ENCODE measurements around the gene XPR1. TPM values are rescaled to one million over a fixed set of nuclear protein-coding genes. Genes with fewer than 3 reads are reported as not detected.

Gene XPR1
- total and polyA plus RNA-seq, 2 of the 8 experiments (the other 6 are each of a cell fraction or from before 2014, with no cell fraction given) = 28.6 to 43.9 TPM

DNA sequence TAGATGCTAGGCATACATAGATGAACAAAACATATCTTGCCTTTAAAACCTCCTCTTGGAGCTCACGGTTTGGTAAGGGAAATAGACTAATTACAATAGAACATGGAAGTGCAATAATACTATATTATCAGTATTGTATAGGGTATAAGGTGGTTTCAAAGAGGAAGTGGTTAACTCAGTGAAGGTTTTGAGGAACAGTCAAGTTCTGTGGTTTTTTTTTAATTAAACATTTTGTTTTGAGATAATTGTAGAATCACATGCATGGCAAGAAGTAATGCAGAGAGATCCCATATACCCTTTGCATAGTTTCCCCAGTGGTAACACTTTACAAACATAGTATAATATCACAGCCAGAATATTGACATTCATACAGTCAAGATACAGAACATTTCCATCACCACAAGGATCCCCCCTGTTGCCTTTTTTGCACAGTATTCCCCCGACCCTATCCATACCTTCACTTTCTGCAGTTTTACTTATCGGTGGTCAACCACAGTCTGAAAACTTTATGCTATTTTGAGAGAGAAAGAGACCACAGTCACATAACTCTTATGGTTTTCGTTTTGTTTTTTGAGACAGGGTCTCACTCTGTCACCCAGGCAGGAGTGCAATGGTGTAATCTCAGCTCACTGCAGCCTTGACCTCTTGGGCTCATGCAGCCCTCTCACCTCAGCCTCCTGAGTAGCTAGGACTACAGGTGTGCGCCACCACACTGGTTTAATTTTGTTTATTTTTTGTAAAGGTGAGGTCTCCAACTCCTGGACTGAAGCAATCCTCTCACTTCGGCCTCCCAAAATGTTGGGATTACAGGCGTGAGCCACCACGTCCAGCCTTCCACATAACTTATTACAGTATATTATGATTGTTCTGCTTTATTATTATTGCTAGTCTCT lies 220.4 kb downstream of the XPR1 start:
- FAIRE-seq (no peak), DNase-seq (ENCODE audit: low read depth in 1 of 2, low spot score in 2 of 2) (no peak)
- Histone ChIP-seq H2BK120ac (replicated peaks; ENCODE audit: low read depth, low read length) (no peak overlapping the region), H3K36me3 (ENCODE audit: control insufficient read depth in 2 of 4, insufficient read depth in 4 of 4, low read length in 3 of 4) (no peaks in the 10 kb centered on the region), H4K91ac (replicated peaks; ENCODE audit: insufficient read length, low read length) (no peak overlapping the region), H4K20me1 (replicated peaks in 1 of 2; ENCODE audit: control insufficient read depth in 1 of 2, insufficient read depth in 2 of 2, low read length in 2 of 2) (no peaks in the 10 kb centered on the region), H3K4me1 (replicated peaks in 1 of 4; ENCODE audit: control insufficient read depth in 3 of 4, insufficient read depth in 4 of 4, low read length in 3 of 4) (peaks cover 0 to 5% (median 1%) of the 10 kb centered on the region in 4 experiments; a peak in 3 of 7 replicates), H2BK5ac (ENCODE audit: low read depth, low read length) (no peak overlapping the region), H2AFZ (ENCODE audit: low read length) (no peak overlapping the region), H3K14ac (ENCODE audit: insufficient read length) (no peak overlapping the region), H3K23ac (ENCODE audit: insufficient read length) (no peak overlapping the region), H3K79me2 (ENCODE audit: control insufficient read depth in 1 of 2, insufficient read depth in 2 of 2, low read length in 2 of 2) (no peaks in the 10 kb centered on the region), H3K23me2 (ENCODE audit: low read depth, low read length) (no peaks in the 10 kb centered on the region), H3K4me2 (ENCODE audit: insufficient read depth in 1 of 2, low read depth in 2 of 2, low read length in 2 of 2) (no peak overlapping the region), H3K4ac (replicated peaks; ENCODE audit: insufficient read length, low read depth, low read length) (no peak overlapping the region), H2AK5ac (ENCODE audit: low read depth, low read length) (no peak overlapping the region), H2BK12ac (ENCODE audit: low read depth, low read length) (no peak overlapping the region), H3K27ac (ENCODE audit: low read depth, low read length) (no peak overlapping the region), H3K56ac (replicated peaks; ENCODE audit: insufficient read length, low read depth, low read length) (no peak overlapping the region), H3K18ac (ENCODE audit: extremely low read depth, low read length) (no peak overlapping the region), H4K5ac (ENCODE audit: insufficient read length, low read depth, low read length) (no peak overlapping the region), H3K4me3 (ENCODE audit: extremely low read depth in 1 of 4, insufficient read depth in 2 of 4, low read depth in 3 of 4, low read length in 4 of 4) (no peak overlapping the region), H3K9ac (replicated peaks in 1 of 4; ENCODE audit: extremely low read depth in 1 of 4, low read depth in 3 of 4, low read length in 3 of 4) (no peak overlapping the region), H3K79me1 (ENCODE audit: low read depth, low read length) (no peaks in the 10 kb centered on the region), H3K27me3 (replicated peaks in 1 of 4; ENCODE audit: control insufficient read depth in 3 of 4, extremely low read depth in 1 of 4, insufficient read depth in 3 of 4, low read length in 3 of 4) (no peaks in the 10 kb centered on the region), H3K9me3 (ENCODE audit: insufficient read depth in 2 of 2, low read depth in 1 of 2, low read length in 1 of 2) (no peaks in the 10 kb centered on the region), H4K8ac (ENCODE audit: extremely low read depth, insufficient read depth, low read length) (no peak overlapping the region), H2BK20ac (ENCODE audit: low read length) (no peak overlapping the region), H2BK15ac (ENCODE audit: low read length) (no peak overlapping the region)
- WGBS, 2 experiments (ENCODE audit: extremely low coverage in 1 of 2, insufficient coverage in 1 of 2, insufficient read length in 1 of 2, insufficient replicate concordance in 2 of 2, low coverage in 1 of 2, low lambda C conversion rate in 2 of 2, missing lambda C conversion rate in 1 of 2) = 95% methylated on average over 8 of the region's 8 CpGs; no CpG with 5 or more reads in 1 of the 2 experiments
- CTCF ChIA-PET (ENCODE audit: partially characterized antibody) = interaction anchor here (0.6 to 2.4 kb wide), 3 partner anchors 10 to 374 kb away, joined by 3 to 7 read pairs (median 3); no protein-coding TSS in a partner anchor
- POLR2A ChIA-PET (ENCODE audit: partially characterized antibody) = interaction anchor here (0.9 kb wide), 1 partner anchor 9 kb away, joined by 3 read pairs; no protein-coding TSS in a partner anchor
- TF ChIP-seq FOSL1 (IDR thresholded peaks at IDR 0.05; ENCODE audit: insufficient read depth, low read depth, low read length) = no peak
- TF ChIP-seq RNF2 (IDR thresholded peaks at IDR 0.05; ENCODE audit: borderline replicate concordance, low read depth, low read length, missing control alignments, poor library complexity, severe bottlenecking) = no peak
- no peak for TF ChIP-seq CREB1 (IDR thresholded peaks at IDR 0.05)
- no peak for TF ChIP-seq CHD1 (IDR thresholded peaks at IDR 0.05; ENCODE audit: low read depth, low read length)
- TF ChIP-seq PHF8 (conservative IDR thresholded peaks at IDR 0.05; ENCODE audit: low read depth, low read length) = no peak
- TF ChIP-seq EP300 (IDR thresholded peaks at IDR 0.05; ENCODE audit: borderline replicate concordance in 1 of 2, low read depth in 2 of 2, low read length in 2 of 2) = no peak
- TF ChIP-seq SRF (IDR thresholded peaks at IDR 0.05; ENCODE audit: low read depth, low read length) = no peak
- TF ChIP-seq CBX8 (IDR thresholded peaks at IDR 0.05; ENCODE audit: borderline replicate concordance, low read depth, low read length) = no peak
- TF ChIP-seq NRF1 (IDR thresholded peaks at IDR 0.05; ENCODE audit: low read depth, low read length) = no peak
- no peak for TF ChIP-seq SUZ12 (IDR thresholded peaks at IDR 0.05; ENCODE audit: low read length)
- TF ChIP-seq SIRT6 (IDR thresholded peaks at IDR 0.05; ENCODE audit: low read length) = no peak
- no peak for TF ChIP-seq RXRA (IDR thresholded peaks at IDR 0.05; ENCODE audit: insufficient read depth, low read depth, low read length)

All from H1 (cell line).